CD4-positive, alpha-beta T cell treated with Interleukin-12 subunit alpha and Interleukin-12 subunit beta, for 1 hour (primary cell): Measurements from ENCODE around the gene PRKCH.

Experiments used
- DNase-seq: peaks from one replicate; pipeline ENCODE4 v3.0.0-alpha.2; 2020

Gene PRKCH

GRCh38 chr14:61321385-61322010 lies at the start of gene PRKCH:
Gene PRKCH (plus strand): TSS chr14:61321579. CDS start chr14:61322102, 523 bp downstream.
- peak; percentile 86 for DNase-seq

- DNase-seq, result no peak
Observed at GRCh38 chr14:61277232-61277631, 44.1 kb upstream of the PRKCH start.

- no peak for DNase-seq
Observed at GRCh38 chr14:61277784-61278183, 43.6 kb upstream of the PRKCH start.

- DNase-seq, result no peak
Observed at GRCh38 chr14:61279082-61279481, 42.3 kb upstream of the PRKCH start.

GRCh38 chr14:61280092-61280525 lies 41.3 kb upstream of the PRKCH start:
- no peak for DNase-seq

GRCh38 chr14:61280526-61281185 lies 40.7 kb upstream of the PRKCH start:
- DNase-seq, result peak; percentile 82

- DNase-seq, result peak; percentile 56
Observed at GRCh38 chr14:61281186-61281947, 40.0 kb upstream of the PRKCH start, which contains the start of gene TMEM30B. Gene TMEM30B (minus strand): TSS chr14:61281338. CDS start chr14:61281147, 191 bp downstream.

- no peak for DNase-seq
Observed at GRCh38 chr14:61281948-61282275, 39.5 kb upstream of the PRKCH start.

GRCh38 chr14:61282746-61283145 lies 38.6 kb upstream of the PRKCH start:
- no peak for DNase-seq

GRCh38 chr14:61284001-61284400 lies 37.4 kb upstream of the PRKCH start:
- DNase-seq, result no peak

- DNase-seq, result no peak
Observed at GRCh38 chr14:61285364-61285763, 36.0 kb upstream of the PRKCH start.

GRCh38 chr14:61287196-61287595 lies 34.2 kb upstream of the PRKCH start:
- DNase-seq, result no peak

GRCh38 chr14:61288228-61288627 lies 33.2 kb upstream of the PRKCH start:
- DNase-seq, result no peak

GRCh38 chr14:61288720-61289119 lies 32.7 kb upstream of the PRKCH start:
- DNase-seq, result no peak

- no peak for DNase-seq
Observed at GRCh38 chr14:61290701-61291100, 30.7 kb upstream of the PRKCH start.

GRCh38 chr14:61296151-61296550 lies 25.2 kb upstream of the PRKCH start:
- DNase-seq, result no peak

- DNase-seq, result peak; percentile 74
Observed at GRCh38 chr14:61296719-61297502, 24.5 kb upstream of the PRKCH start.

GRCh38 chr14:61297581-61297980 lies 23.8 kb upstream of the PRKCH start:
- no peak for DNase-seq

- peak; percentile 26 for DNase-seq
Observed at GRCh38 chr14:61298824-61299223, 22.6 kb upstream of the PRKCH start.

- DNase-seq, result no peak
Observed at GRCh38 chr14:61300209-61300608, 21.2 kb upstream of the PRKCH start.

GRCh38 chr14:61300754-61301153 lies 20.6 kb upstream of the PRKCH start:
- no peak for DNase-seq

GRCh38 chr14:61304688-61305087 lies 16.7 kb upstream of the PRKCH start:
- DNase-seq, result no peak

GRCh38 chr14:61308198-61308597 lies 13.2 kb upstream of the PRKCH start:
- DNase-seq, result no peak
